Hepatocyte (in vitro differentiated cells): ENCODE measurements around the gene WBP2NL. TPM values are rescaled to one million over a fixed set of nuclear protein-coding genes. Genes with fewer than 3 reads are reported as not detected.

Experiments used
- DNase-seq: peaks from one replicate; pipeline ENCODE4 v3.0.0-alpha.2; 2016; ENCODE audit warnings: low spot score
- H2AFZ ChIP-seq: fragments of 200-600 bp; sonication (generic); 2 replicates; pipeline ENCODE4 v1.6.0; 2016; ENCODE audit warnings: antibody characterized with exemption, mild to moderate bottlenecking
- H3K27ac ChIP-seq: fragments of 200-600 bp; sonication (generic); 2 replicates; pipeline ENCODE4 v1.5.1; 2016; ENCODE audit warnings: mild to moderate bottlenecking
- H3K27me3 ChIP-seq: fragments of 200-600 bp; sonication (generic); 2 replicates; pipeline ENCODE4 v1.6.1; 2016
- H3K36me3 ChIP-seq: fragments of 200-600 bp; sonication (generic); replicated peaks from 2 replicates; pipeline ENCODE4 v1.5.1; 2016; ENCODE audit warnings: low read depth; ENCODE audit not compliant: insufficient read depth
- H3K4me1 ChIP-seq: fragments of 200-600 bp; sonication (generic); 2 replicates; pipeline ENCODE4 v1.5.1; 2016; ENCODE audit warnings: mild to moderate bottlenecking, moderate library complexity; ENCODE audit not compliant: insufficient read depth
- H3K4me2 ChIP-seq: fragments of 200-600 bp; sonication (generic); 2 replicates; pipeline ENCODE4 v1.6.0; 2016
- H3K4me3 ChIP-seq: fragments of 200-600 bp; sonication (generic); 2 replicates; pipeline ENCODE4 v1.5.1; 2016; ENCODE audit warnings: mild to moderate bottlenecking
- H3K79me2 ChIP-seq: fragments of 200-600 bp; sonication (generic); 2 replicates; pipeline ENCODE4 v1.6.0; 2017; ENCODE audit warnings: mild to moderate bottlenecking
- H3K9me2 ChIP-seq: fragments of 200-600 bp; sonication (generic); replicated peaks from 2 replicates; pipeline ENCODE4 v1.6.0; 2017; ENCODE audit warnings: mild to moderate bottlenecking; ENCODE audit not compliant: insufficient read depth
- H3K9me3 ChIP-seq: fragments of 200-600 bp; sonication (generic); 2 replicates; pipeline ENCODE4 v1.5.1; 2016; ENCODE audit warnings: low read depth, mild to moderate bottlenecking
- H4K20me1 ChIP-seq: fragments of 200-600 bp; sonication (generic); 2 replicates; pipeline ENCODE4 v1.6.0; 2016; ENCODE audit warnings: mild to moderate bottlenecking; ENCODE audit not compliant: insufficient read depth, poor library complexity, severe bottlenecking
- EZH2 ChIP-seq: fragments of 200-600 bp; sonication (generic); IDR thresholded peaks from 2 replicates; pipeline ENCODE4 v1.6.1; 2016; ENCODE audit warnings: antibody characterized with exemption, mild to moderate bottlenecking, borderline replicate concordance
- EZH2phosphoT487 ChIP-seq: fragments of 200-600 bp; sonication (generic); IDR thresholded peaks from one replicate; pipeline ENCODE4 v1.6.1; 2018; ENCODE audit warnings: antibody characterized with exemption, mild to moderate bottlenecking, low read depth, moderate library complexity; ENCODE audit not compliant: unreplicated experiment, severe bottlenecking
- WGBS: methylation state at CpG from one replicate; pipeline ENCODE4 v1.1.6; 2016; ENCODE audit warnings: low lambda C conversion rate; ENCODE audit errors: missing lambda C conversion rate; 5-methylcytosine and 5-hydroxymethylcytosine counted together
- polyA plus RNA-seq: library from polyadenylated mRNA; unstranded; fragments of >200 nt; fragmentation: Nextera tagmentation; extraction: Ambion mirVana; gene quantifications from 2 replicates; pipeline ENCODE4 v1.2.1, GENCODE V29; 2016
- total RNA-seq: library from RNA; depleted of rRNA; stranded (reverse); fragments of >200 nt; gene quantifications from 2 replicates; pipeline ENCODE4 v1.2.3, GENCODE V29; 2014
- TF ChIP-seq, protein P1 (sequence below): fragments of 200-600 bp; sonication (generic); IDR thresholded peaks from 2 replicates; pipeline ENCODE4 v1.5.1; 2016; ENCODE audit warnings: antibody characterized with exemption, mild to moderate bottlenecking; ENCODE audit not compliant: poor library complexity

Gene WBP2NL
- total and polyA plus RNA-seq, 2 experiments from 2014 or later, result not detected

DNA sequence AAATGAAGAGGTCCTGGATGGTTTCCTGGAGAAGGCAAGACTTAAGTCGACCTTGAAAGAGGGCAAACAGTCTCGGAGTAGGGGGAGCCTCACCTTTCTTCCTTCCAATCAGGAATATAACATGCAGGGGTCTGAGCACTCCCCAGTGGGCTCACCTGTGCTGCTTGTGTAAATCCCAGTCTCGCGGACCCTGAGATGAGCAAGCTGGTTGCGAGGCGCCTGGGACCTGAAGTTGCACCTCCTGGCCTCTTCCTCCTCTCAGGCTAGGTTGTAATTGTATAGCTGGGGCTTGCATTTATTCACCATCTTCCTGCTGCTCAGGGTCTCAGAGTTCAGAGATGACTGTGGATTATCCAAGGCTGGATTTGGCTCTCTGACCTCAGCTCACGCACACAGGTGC lies 7.5 kb upstream of the WBP2NL start:
- H3K4me3 ChIP-seq, result no peak overlapping the region
- H3K9me2 ChIP-seq, result no peaks in the 10 kb centered on the region
- H3K9me3 ChIP-seq, result no peaks in the 10 kb centered on the region
- no peak overlapping the region for H3K27ac ChIP-seq
- H3K79me2 ChIP-seq, result no peaks in the 10 kb centered on the region
- H2AFZ ChIP-seq, result no peak overlapping the region
- DNase-seq, result no peak
- no peaks in the 10 kb centered on the region for H4K20me1 ChIP-seq
- H3K4me2 ChIP-seq, result no peak overlapping the region
- H3K27me3 ChIP-seq, result no peaks in the 10 kb centered on the region
- no peak for TF ChIP-seq EZH2
- TF ChIP-seq EZH2phosphoT487, result no peak
- TF ChIP-seq, protein P1, sequence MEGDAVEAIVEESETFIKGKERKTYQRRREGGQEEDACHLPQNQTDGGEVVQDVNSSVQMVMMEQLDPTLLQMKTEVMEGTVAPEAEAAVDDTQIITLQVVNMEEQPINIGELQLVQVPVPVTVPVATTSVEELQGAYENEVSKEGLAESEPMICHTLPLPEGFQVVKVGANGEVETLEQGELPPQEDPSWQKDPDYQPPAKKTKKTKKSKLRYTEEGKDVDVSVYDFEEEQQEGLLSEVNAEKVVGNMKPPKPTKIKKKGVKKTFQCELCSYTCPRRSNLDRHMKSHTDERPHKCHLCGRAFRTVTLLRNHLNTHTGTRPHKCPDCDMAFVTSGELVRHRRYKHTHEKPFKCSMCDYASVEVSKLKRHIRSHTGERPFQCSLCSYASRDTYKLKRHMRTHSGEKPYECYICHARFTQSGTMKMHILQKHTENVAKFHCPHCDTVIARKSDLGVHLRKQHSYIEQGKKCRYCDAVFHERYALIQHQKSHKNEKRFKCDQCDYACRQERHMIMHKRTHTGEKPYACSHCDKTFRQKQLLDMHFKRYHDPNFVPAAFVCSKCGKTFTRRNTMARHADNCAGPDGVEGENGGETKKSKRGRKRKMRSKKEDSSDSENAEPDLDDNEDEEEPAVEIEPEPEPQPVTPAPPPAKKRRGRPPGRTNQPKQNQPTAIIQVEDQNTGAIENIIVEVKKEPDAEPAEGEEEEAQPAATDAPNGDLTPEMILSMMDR, result no peak
- H3K36me3 ChIP-seq, result no peaks in the 10 kb centered on the region
- no peaks in the 10 kb centered on the region for H3K4me1 ChIP-seq
- WGBS, result 95% methylated on average over 7 of the region's 7 CpGs

DNA sequence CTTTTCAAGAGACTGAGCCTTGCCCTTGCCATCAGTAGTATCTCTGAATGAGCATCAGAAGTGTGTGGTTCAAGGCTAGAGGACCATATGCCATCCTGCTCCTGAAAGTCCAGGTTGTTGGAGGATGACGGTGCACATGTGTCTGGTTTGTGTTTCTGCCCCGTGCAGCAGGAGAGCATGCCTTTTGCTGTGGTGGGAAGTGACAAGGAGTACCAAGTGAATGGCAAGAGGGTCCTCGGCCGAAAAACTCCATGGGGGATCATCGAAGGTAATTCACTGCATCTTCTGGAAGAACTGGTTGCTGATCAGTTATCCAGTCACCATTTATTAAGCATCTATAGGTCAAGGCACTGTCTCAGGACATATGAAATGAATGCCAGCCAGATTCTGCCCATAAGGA lies 6.1 kb upstream of the WBP2NL start:
- Histone ChIP-seq H3K27ac (no peak overlapping the region), H3K27me3 (no peaks in the 10 kb centered on the region), H3K4me3 (no peak overlapping the region), H4K20me1 (no peaks in the 10 kb centered on the region), H3K9me2 (no peaks in the 10 kb centered on the region), H3K4me2 (no peak overlapping the region), H3K4me1 (no peaks in the 10 kb centered on the region), H3K9me3 (no peaks in the 10 kb centered on the region), H2AFZ (no peak overlapping the region), H3K79me2 (no peaks in the 10 kb centered on the region), H3K36me3 (no peaks in the 10 kb centered on the region)
- no peak for DNase-seq
- WGBS, result 91% methylated on average over 5 of the region's 5 CpGs
- TF ChIP-seq, protein P1, result no peak
- no peak for TF ChIP-seq EZH2

DNA sequence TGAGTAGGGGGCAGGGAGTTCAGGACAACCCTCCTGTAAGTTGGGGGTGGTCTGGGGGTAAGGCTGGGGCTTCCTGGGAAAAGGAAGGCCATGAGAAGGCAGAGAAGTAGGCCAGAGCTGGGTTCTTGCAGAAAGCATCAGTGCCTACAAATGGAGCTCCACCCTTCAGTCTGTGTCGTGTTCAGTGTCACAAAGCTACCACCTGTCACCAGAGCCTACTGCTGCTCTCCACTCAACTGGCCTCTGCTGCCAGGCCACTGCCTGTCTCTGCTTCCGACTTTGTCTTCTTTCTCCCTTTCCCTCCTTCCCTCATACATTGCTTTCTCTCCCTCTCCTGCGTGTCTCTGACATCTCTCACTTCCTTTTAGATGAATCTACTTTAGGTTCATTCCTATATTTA lies 3.4 kb upstream of the WBP2NL start:
- TF ChIP-seq EZH2 (no peak), EZH2phosphoT487 (no peak)
- no peaks in the 10 kb centered on the region for H3K27me3 ChIP-seq
- no peaks in the 10 kb centered on the region for H3K9me3 ChIP-seq
- DNase-seq, result no peak
- H3K9me2 ChIP-seq, result no peaks in the 10 kb centered on the region
- H3K4me3 ChIP-seq, result no peak overlapping the region
- no peaks in the 10 kb centered on the region for H3K4me1 ChIP-seq
- H3K79me2 ChIP-seq, result no peaks in the 10 kb centered on the region
- H4K20me1 ChIP-seq, result no peaks in the 10 kb centered on the region
- no peaks in the 10 kb centered on the region for H3K36me3 ChIP-seq
- no peak overlapping the region for H3K27ac ChIP-seq
- WGBS, result 84% methylated on average over 3 of the region's 3 CpGs
- H2AFZ ChIP-seq, result no peak overlapping the region
- H3K4me2 ChIP-seq, result no peak overlapping the region

DNA sequence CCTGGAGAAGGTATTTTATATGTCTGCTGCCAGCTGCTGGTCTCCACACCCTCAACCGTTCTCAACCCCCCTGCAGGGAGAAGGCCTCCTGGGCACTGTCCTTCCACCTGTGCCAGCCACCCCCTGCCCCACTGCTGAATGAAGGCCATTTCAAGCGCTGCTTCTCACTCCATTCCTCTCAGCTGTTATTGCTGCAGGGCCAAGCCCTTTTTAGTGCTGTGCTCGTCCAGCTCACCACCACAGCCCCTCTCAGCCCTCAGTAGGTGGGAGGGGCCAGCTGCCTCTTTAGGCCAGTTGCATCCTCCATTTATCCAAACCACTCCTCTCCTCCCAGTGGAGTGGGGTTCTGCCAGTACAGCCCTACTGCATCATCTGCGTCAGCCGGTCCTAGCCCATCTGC lies 1.8 kb upstream of the WBP2NL start:
- Histone ChIP-seq H3K4me2 (no peak overlapping the region), H3K4me1 (no peaks in the 10 kb centered on the region), H3K36me3 (no peaks in the 10 kb centered on the region), H3K79me2 (no peaks in the 10 kb centered on the region), H4K20me1 (no peaks in the 10 kb centered on the region), H2AFZ (no peak overlapping the region), H3K27ac (no peak overlapping the region), H3K27me3 (no peaks in the 10 kb centered on the region), H3K9me3 (no peaks in the 10 kb centered on the region), H3K9me2 (no peaks in the 10 kb centered on the region), H3K4me3 (no peak overlapping the region)
- DNase-seq, result no peak
- no peak for TF ChIP-seq EZH2
- no peak for TF ChIP-seq EZH2phosphoT487
- TF ChIP-seq, protein P1, result no peak
- 86% methylated on average over 5 of the region's 5 CpGs for WGBS
